ENCODE results near the gene SNX27.
"Not testable (repeated sequence)": the region's sequence is repeated elsewhere in the genome, so short reads cannot be mapped to it uniquely, and the experiment has no call there.

Gene SNX27

DNA sequence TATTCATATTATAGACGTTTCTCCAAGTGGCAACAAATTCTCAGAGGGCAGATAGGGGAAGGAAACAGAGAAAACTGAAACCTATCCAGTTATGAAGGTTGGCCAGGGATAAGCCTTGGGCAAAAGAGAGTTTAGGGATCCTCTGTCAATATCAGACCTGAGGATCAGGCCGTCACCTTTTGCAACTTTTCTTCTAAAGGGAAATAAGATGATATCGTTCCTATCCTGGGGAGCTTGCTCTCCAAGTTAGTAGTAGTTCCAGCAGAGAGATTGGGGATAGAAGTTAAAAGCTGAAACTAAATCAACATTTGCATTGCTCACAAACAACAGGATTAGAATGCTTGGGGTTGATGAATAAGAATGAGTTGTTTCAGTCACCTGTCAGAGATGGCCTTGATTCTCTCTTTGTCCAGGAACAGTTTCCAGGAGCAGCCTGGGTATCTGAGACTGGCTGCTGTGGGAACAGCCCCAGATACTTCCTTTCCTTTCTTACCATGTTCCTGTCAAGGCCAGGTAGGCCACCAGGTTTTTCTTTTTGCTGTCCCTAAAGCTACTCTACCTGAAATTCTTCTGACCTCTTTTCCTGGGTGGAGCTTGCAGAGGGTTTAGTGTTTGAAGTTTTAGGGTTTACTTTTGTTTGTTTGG lies 112.0 kb downstream of the SNX27 start:
- no peak for DNase-seq

DNA sequence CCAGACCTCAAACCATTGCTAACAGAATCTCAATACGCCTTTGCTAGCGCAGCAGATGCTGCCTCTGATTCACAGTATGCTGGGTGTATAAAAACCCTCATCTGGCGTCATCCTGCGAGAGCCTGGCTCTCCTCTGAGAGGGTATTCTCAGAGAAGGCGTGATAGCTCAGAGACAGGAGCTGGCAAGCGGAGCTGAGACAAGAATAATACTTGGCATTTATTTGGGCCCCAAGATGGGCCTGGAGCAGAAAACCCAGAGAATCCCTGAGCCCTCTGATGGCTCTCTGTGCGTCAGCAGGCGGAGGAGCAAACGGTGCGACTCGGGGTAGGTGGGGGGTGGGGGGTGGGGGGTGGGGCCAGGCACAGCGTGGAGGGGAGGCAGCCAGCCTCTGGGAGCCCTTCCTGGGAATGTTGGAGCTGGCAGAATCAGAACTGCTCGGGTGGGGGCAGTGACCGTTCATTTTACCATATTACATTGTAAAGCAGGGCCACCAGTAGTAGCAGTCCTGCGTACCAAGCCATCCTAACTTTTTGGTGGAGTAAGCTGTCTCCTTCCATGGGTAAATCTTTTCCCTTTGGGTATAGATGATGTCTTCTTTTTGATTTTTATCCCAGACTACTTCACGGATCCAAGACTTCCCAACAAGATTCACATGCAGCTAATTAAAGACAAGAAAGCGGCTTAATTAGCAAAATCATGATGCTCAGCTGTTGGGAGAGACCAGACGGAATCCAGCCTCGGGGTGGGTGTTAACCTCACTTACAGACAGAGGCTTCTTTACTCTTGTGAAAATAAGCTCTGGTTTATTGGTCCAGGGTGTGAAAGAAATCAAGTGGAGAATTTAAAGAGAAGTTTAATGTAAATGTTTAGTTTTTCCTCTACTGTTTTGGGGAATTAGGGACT lies 116.6 kb downstream of the SNX27 start:
- DNase-seq, result no peak

DNA sequence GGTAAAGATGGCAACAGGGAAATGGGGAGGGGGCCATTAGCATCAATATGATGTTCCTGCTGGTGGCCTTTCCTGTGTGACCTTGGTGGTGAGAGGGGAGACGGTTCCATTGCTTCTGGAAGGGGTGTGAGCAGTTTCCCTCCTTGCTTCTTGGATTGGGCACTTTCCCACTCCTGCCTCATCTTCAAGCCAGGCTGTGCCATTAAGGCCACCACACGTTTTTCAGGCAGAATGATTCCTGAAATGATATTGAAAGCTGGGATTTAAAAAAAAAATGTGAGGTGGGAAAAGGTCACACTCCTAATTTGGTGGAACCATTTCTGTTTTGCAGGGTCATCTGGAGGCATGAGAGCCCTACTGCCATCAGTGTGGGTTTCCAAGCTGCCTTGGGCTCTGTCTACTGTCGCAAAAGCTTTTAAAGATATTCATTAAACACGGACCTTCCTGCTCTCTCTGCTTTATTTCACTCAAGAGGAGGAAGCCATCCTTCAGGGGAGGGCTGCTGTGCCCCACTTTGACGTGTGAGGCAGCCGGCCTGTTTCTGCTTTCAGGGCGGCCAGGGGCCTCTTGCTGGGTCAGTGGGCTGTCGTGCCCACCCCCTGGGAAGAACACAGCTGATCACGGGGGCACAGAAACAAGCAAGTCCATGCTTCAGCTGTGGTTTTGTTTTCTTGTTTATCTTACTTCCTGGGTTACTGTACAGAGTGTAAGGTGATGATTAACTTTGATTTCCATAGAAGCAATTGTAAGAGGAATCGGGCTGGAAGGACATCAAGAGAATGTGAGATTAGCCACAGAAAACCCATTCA lies 117.5 kb downstream of the SNX27 start:
- no peak for DNase-seq

DNA sequence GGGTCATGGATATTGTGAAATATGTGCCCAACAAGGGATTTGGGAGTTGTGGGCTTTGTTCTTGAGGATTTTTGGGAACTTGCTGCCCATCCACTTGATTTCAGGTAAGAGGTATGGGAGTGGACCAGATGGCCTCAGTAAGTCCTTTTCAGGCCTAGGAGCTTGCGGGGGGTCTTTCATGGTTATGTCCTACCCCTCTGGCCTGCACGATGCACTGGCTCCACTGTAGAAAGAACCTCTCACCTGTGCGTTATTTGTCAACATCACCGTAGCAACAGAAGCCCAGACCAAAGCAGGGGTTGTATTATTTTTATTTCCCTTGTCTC lies 118.1 kb downstream of the SNX27 start:
- DNase-seq, result no peak

DNA sequence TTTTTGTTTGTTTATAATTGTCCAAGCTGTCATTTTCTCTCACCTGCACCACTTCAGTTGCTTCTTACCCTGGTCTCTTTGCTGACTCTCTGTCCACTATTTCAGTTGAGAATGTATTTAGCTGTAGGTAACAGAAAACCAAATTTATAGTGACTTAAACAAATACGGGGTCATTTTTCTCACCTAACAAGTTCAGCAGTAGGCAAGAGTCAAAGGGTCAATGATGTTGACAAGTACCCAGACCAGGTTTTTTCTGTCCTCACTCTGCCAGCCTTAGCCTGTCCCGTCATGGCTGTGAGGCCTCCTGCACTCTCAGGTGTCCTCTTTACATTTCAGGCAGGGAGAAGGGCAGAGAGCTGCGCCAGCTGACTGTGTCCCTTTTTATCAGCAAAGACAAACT lies 121.3 kb downstream of the SNX27 start:
- no peak for DNase-seq

DNA sequence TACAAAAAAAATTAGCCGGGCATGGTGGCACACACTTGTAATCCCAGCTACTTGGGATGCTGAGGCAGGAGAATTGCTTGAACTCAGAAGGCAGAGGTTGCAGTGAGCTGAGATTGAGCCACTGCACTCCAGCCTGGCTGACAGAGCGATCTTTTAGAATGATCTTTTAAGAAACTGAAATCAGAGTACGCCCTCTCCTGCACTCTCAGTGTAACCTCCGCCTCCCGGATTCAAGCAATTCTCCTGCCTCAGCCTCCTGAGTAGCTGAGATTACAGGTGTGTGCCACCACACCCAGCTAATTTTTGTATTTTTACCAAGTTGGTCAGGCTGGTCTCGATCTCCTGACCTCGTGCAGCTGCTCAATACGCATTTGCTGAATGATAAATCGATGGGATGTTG lies 122.1 kb downstream of the SNX27 start:
- not testable (repeated sequence) for DNase-seq

DNA sequence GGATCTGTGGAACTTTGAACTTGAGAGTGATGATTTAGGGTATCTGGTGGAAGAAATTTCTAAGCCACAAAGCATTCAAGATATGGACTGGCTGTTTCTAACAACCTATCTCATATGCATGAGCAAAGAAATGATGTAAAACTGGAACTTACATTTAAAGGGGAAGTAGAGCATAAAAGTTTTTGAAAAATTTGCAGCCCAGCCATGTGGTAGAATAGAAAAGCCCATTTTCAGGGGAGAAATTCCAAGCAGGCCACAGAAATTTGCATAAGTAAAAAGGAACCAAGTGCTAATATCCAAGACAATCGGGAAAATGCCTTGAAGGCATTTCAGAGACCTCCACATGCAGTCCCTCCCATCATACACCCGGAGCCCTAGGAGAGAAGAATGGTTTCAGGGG lies 125.2 kb downstream of the SNX27 start:
- no peak for DNase-seq

DNA sequence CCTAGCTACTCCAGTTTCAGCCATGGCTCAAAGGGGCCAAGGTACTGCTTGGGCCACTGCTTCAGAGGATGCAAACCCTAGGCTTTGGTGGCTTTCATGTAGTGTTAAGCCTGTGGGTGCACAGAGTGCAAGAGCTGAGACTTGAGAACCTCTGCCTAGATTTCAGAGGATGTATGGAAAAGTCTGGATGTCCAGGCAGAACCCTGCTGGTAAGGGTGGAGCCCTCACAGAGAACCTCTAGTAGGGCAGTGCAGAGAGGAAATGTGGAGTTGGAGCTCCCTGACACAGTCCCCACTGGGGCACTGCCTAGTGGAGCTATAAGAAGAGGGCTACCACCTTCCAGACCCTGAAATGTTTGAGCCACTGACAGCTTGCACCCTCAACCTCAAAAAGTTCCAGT lies 125.6 kb downstream of the SNX27 start:
- no peak for DNase-seq

DNA sequence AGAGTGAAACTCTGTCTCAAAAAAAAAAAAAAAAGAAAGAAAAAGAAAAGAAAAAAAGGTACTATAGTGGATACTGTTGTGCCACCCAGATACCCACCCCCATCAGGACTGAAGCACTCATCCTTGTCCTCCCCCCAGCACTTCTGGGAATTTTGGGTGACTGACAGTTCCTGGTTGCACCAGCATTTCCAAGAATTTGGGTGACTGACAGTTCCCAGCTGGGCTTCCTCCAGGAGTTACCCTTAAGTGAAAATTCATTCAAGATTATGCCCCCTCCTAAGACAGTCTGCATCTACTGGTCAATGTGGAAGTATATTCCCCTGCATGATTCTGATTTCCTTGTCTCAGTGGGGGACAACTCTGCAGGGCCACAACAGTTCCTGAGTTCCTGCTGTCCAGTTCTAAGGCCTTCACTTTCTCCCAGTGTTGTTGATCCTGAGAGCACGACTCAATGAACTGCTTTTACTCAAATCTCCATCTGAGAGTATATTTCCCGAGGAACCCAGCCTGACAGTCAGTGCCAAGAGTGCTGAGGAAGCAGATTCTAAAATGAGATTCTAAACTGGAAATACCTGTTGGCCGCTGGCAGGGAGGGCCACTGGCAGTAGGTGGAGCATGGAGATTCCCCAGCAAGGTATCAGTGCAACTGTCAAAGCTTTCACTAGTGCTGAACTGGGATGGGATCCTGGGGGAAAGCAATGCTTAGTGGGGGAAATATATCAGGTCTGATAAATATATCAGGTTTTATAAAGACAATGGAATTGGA lies 127.9 kb downstream of the SNX27 start:
- no peak for DNase-seq

DNA sequence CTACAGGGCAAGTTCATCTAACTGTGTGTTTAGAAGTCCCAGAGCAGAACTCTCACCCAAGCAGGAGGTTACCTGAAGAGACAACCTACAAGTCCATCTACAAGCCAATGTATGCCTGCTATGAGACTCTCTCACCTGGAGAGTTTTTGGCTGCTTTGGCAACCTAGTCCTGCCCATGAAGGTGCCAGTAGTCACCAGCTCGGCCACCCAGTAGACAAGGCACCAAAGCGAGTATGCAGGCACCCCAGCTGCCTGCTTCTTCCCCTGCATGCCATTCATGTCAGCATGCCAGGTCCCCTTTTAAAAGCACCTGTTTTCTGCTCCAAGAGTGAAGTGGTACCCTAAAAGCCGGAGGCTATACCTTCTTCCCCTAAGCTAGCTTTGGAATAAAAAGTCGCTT lies 129.7 kb downstream of the SNX27 start:
- no peak for DNase-seq
